Brain pericyte (primary cell): ENCODE measurements around the gene SYTL2.

ENCODE experiments used
- DNase-seq: peaks from one replicate; pipeline ENCODE4 v3.0.0-alpha.2; 2012; ENCODE audit warnings: low read depth, low spot score

Gene SYTL2

GRCh38 chr11:85726381-85726780 lies 84.6 kb downstream of the SYTL2 start:
- DNase-seq, result no peak

- DNase-seq, result no peak
These were observed 85.3 kb downstream of the SYTL2 start for GRCh38 chr11:85725510-85726258.

DNA sequence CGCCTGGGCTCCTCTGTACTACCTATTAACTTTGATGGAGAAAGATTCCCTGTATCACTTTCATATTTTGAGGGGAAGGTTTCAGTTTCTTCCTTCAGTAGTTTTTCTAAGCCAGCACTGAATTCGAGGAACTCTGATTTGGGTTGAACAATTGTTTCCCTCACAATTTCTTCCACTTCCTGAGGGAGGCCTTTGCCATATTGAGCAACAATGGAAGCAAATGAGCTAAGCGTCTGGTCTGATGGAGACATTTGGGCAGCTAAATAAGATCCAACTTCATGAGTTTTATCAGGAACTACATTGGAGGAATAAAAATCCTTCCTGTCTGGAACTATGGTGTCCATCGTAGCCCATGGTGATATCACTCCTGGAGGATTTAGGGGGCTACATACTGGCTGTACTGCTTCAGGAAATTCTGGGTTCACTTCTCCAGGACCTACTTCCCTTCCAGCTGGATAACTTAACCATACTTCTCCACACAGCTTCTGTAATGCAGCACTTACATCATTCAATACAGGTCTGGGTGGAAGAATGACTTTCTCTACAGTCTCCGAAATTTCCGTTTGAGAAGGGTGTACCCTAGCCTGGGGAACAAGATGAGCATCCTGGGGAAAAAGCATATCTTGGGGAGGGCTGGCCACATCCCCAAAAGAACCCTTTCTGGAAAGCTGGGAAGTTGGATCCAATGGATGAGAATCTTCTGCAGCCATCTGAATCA lies 86.0 kb downstream of the SYTL2 start:
- DNase-seq, result no peak

DNA sequence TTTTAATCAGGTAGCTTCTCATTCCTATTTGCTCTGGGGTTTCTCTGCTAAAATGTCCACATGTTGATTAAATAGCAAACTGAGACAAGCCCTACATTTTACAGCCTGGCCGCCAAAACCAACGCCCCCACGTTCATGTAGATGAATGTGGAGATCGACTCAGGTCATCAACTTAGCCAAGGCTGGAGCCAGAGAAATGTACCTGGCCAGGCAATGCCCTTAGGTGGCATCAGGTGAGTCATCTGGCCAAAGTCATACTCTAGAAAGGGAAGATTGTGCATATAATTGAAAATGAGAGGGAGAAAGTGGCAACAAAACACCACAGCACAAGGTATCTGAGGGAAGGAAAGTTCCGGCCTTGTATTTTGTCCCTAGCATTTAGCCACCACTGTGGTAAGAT lies 87.9 kb downstream of the SYTL2 start:
- no peak for DNase-seq

GRCh38 chr11:85721191-85721590 lies 89.8 kb downstream of the SYTL2 start:
- DNase-seq, result no peak

GRCh38 chr11:85718991-85719807 lies 91.7 kb downstream of the SYTL2 start:
- peak; percentile 25 for DNase-seq

DNA sequence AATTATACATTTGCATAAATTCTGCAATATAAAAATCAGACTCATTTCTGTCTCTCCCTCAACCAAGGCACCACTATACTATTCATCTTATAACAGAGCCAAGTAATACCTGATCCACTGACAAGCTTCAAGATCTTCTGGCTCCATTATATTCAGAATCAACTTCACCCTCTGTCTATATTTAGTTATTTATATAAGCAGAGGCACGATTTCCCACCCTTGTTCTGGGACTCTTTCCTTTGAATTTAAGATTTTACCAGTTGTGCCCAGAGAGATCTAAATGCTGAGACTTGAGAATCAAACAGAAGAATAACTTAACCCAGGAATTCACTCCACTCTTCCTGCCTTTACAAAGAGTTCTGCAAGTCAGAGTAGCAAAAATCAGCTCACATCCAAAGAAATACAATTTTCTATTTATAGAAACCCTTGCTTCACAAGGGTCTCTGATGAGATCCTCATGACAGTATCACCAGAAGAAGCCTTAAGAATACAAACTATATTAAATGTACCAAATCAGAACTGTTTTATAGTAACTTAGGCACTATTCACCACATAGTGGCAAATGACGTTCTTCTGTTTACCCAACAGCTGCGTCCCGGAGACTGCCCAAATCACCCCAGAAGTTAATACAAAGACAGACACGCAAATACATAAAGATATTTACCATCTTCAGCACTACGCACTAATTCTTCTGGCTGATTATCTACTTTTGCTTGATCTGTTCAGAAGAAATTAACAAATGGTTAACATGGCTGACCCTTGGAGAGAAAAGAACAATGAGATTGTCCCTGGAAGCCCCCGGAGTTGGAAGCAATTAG lies 92.6 kb downstream of the SYTL2 start:
- no peak for DNase-seq

- DNase-seq, result no peak
These were observed 93.5 kb downstream of the SYTL2 start for GRCh38 chr11:85717429-85717828.

- DNase-seq, result no peak
These were observed 98.0 kb downstream of the SYTL2 start for GRCh38 chr11:85712953-85713352.

DNA sequence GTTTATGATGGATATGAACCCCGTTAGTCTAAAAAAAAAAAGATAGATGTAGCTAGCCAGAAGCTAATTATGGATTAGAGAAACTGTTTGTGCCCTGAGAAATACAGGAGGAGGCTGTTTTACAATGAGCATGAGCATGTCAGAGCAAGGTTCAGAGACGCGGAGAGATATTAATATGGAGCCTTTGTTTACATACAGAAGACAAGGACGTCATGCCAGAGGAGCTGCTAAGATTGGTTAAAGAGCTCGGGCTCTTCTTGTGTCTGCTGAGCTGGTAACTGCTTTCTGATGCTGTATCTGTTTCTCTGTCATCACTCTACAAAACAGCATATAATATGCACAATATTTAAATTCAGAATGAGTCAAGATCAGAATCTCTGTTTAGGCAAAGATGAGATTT lies 100.0 kb downstream of the SYTL2 start:
- DNase-seq, result no peak

GRCh38 chr11:85709941-85710702 lies 100.8 kb downstream of the SYTL2 start:
- DNase-seq, result no peak

DNA sequence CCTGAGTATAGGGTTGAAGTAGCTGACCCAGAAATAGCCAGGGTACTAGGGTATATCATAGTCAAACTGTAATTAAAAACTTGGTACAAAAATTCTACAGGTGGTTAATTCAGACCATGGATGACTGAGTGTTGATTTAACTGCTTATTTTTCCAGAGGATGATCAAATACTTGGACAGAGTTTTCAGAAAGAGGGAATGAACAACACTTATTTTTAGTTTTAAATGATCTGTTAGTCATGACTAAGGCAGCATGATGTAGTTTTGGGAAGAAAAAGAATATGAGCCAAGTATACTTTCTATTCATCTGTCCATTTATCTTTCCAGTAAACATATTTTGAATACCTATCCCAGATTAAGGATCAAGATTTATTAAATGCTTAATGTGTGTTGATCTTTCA lies 105.1 kb downstream of the SYTL2 start:
- DNase-seq, result no peak

DNA sequence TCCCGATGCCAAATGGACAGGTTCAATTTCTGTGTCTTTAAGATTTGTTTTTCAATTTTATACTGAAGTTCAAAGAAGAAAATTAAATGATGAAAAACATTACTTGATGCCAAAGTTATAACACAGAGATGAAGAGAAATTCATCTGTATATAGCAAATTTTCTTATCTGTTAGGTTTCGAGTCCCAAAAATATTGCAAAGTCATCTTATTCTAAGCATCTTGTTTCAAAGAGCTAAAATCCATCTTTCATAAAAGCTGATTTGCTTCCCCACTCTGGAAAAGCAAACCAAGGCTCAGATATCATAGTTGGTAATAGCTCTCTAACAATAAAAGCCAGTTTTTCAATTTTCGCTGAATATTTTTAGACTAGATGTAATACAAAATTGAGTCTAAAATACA lies 106.0 kb downstream of the SYTL2 start:
- no peak for DNase-seq

- no peak for DNase-seq
These were observed 110.8 kb downstream of the SYTL2 start for GRCh38 chr11:85699957-85700741.

DNA sequence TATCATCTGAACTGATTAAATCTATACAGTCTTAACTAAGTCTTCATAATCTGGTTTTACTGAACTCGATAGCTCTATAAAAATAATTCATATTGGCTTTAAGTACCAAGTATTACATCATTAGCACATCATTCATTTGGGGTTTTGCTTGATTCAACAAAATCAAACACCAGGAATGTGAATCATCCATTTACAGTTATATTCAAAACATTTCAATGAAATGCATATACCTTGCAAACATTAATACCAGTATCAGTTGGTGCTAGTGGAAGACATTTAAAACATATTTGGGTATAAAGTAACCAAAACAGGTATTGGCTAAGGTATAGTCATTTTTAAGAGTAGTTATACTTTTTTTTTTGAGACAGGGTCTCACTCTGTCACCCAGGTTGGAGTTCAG lies 112.7 kb downstream of the SYTL2 start:
- DNase-seq, result no peak

DNA sequence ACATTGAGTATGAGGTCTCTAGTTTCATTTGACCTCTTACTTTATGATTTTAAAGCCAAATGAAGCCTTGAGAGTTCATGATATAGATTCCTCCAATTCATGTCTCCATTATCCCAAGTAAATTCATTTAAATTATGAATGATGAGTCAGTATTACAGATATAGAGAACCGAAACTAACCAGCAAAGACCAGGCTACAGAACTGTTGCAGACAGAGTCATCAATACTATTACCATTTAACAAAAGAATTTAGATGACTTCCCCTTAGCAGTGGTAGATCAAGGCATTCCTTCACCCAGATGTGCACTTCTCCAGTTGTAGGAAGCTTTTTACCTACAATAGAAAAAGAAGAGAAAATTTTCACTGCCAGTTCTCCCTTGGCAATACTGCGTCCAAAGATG lies 113.2 kb downstream of the SYTL2 start:
- DNase-seq, result no peak

GRCh38 chr11:85695546-85695945 lies 115.4 kb downstream of the SYTL2 start:
- DNase-seq, result no peak

DNA sequence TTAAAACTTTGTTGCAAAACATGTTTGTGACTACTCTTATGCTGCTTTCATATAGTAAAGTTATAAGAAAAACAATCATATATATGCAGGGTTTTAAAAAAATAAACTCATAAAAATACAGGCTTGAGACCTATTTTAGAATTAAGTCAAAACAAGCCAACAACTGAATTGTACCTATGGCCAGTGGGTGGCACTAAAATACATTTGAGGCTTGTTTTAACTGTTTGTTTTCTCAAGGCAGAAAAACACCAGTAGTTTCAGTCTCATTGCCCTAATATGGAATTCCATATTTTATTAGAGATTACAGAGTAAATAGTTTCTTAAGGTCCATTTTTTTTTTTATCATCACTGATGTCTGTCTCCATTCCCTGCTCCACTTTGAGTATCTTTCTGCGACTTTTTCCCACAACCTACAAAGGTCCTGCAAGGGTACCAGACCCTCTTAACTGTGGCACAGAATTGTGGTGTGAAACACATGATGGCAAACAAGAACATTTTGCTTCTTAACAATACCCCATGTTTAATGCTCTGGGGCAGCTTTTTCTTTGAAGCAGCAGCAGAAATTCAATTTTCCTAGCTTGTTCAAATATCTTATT lies 116.5 kb downstream of the SYTL2 start:
- no peak for DNase-seq

GRCh38 chr11:85685820-85686459 lies 125.0 kb downstream of the SYTL2 start, which contains the start of gene CCDC89:
CCDC89 (minus strand) TSS chr11:85686195; CDS start chr11:85686130, 65 bp downstream.
- DNase-seq, result peak; percentile 90
